Suppressor macrophage treated with lipopolysaccharide for 4 hours (primary cell): Measurements from ENCODE around the gene ATP9B.
A peak's percentile ranks its signal among the peaks of the same experiment; 100 is the strongest.

ENCODE experiments used
- DNase-seq: peaks from one replicate; pipeline ENCODE4 v3.0.0-alpha.2; 2020

Gene ATP9B

GRCh38 chr18:79422022-79422782 lies 353.0 kb downstream of the ATP9B start:
- DNase-seq: peak; percentile 68

GRCh38 chr18:79422783-79423165 lies 353.6 kb downstream of the ATP9B start:
- DNase-seq: no peak

GRCh38 chr18:79423211-79424007 lies 354.2 kb downstream of the ATP9B start:
- DNase-seq: no peak

- no peak for DNase-seq
These were observed 354.9 kb downstream of the ATP9B start for GRCh38 chr18:79424008-79424565.

- no peak for DNase-seq
These were observed 355.8 kb downstream of the ATP9B start for GRCh38 chr18:79424880-79425568.

- no peak for DNase-seq
These were observed 356.3 kb downstream of the ATP9B start for GRCh38 chr18:79425569-79425886.

GRCh38 chr18:79426376-79427300 lies 357.4 kb downstream of the ATP9B start:
- no peak for DNase-seq

- no peak for DNase-seq
These were observed 358.4 kb downstream of the ATP9B start for GRCh38 chr18:79427368-79428225.
